HG03095 (cell line): ENCODE measurements around the gene MARS1.

Experiments
- ATAC-seq: cut with Tn5 transposase; IDR thresholded peaks from one replicate; pipeline ENCODE4 v1.9.1; 2021; ENCODE audit warnings: moderate library complexity; ENCODE audit not compliant: unreplicated experiment

The MARS1 gene

GRCh38 chr12:57456737-57457490 lies 31.0 kb upstream of the MARS1 start:
- ATAC-seq = no peak

- no peak for ATAC-seq
These were observed 29.2 kb upstream of the MARS1 start for GRCh38 chr12:57458665-57459054.

GRCh38 chr12:57459055-57459749 lies 28.7 kb upstream of the MARS1 start:
- ATAC-seq = peak; percentile 52

GRCh38 chr12:57459750-57460467 lies 28.0 kb upstream of the MARS1 start, which contains the start of gene GLI1:
GLI1 (plus strand) TSS chr12:57459785; CDS start chr12:57463692, 3,907 bp downstream.
- no peak for ATAC-seq

GRCh38 chr12:57460468-57460784 lies 27.4 kb upstream of the MARS1 start:
- ATAC-seq = no peak

- no peak for ATAC-seq
These were observed 27.0 kb upstream of the MARS1 start for GRCh38 chr12:57460841-57461275.

GRCh38 chr12:57461276-57461916 lies 26.5 kb upstream of the MARS1 start:
- no peak for ATAC-seq

- ATAC-seq = no peak
These were observed 26.0 kb upstream of the MARS1 start for GRCh38 chr12:57461917-57462250.

- peak; percentile 61 for ATAC-seq
These were observed 25.5 kb upstream of the MARS1 start for GRCh38 chr12:57462251-57462911.

GRCh38 chr12:57462912-57463253 lies 25.0 kb upstream of the MARS1 start:
- no peak for ATAC-seq

- ATAC-seq = no peak
These were observed 23.3 kb upstream of the MARS1 start for GRCh38 chr12:57464569-57464968.

- ATAC-seq = no peak
These were observed 22.7 kb upstream of the MARS1 start for GRCh38 chr12:57465030-57465746.

- no peak for ATAC-seq
These were observed 21.9 kb upstream of the MARS1 start for GRCh38 chr12:57465747-57466505.

- no peak for ATAC-seq
These were observed 20.5 kb upstream of the MARS1 start for GRCh38 chr12:57467212-57467874.

- ATAC-seq = no peak
These were observed 20.0 kb upstream of the MARS1 start for GRCh38 chr12:57467915-57468314.

- no peak for ATAC-seq
These were observed 18.3 kb upstream of the MARS1 start for GRCh38 chr12:57469296-57470164.

- ATAC-seq = no peak
These were observed 17.4 kb upstream of the MARS1 start for GRCh38 chr12:57470286-57470969.
